ENCODE data around the gene C16orf78. TPM values are rescaled to one million over a fixed set of nuclear protein-coding genes. Genes with fewer than 3 reads are reported as not detected.

C16orf78 gene
- total and polyA plus RNA-seq, 2 of the 4 experiments (the other 2 are of a cell fraction) = not detected

GRCh38 chr16:49328325-49328724 is 45.3 kb upstream of the C16orf78 start:
- Histone ChIP-seq H3K56ac (ENCODE audit: extremely low read depth, insufficient read depth, low read length) (no peak overlapping the region), H3K27me3 (ENCODE audit: control insufficient read depth, insufficient read depth, low read length) (no peaks in the 10 kb centered on the region), H3K4me3 (ENCODE audit: insufficient read depth, low read depth, low read length) (no peak overlapping the region), H3K4ac (ENCODE audit: low read depth, low read length) (no peak overlapping the region), H3K9me1 (ENCODE audit: insufficient read depth, low read length) (no peaks in the 10 kb centered on the region), H3K9ac (ENCODE audit: low read depth, low read length) (no peak overlapping the region), H2BK120ac (ENCODE audit: low read depth, low read length) (no peak overlapping the region), H4K20me1 (ENCODE audit: insufficient read depth, low read length) (no peaks in the 10 kb centered on the region), H3K4me1 (ENCODE audit: control insufficient read depth, insufficient read depth, low read length) (no peaks in the 10 kb centered on the region), H4K8ac (ENCODE audit: low read depth in 2 of 2, low read length in 2 of 2) (no peak overlapping the region), H2BK20ac (ENCODE audit: low read depth, low read length) (no peak overlapping the region), H4K5ac (ENCODE audit: low read depth, low read length) (no peak overlapping the region), H3K14ac (replicated peaks; ENCODE audit: low read depth, low read length) (no peak overlapping the region), H4K91ac (ENCODE audit: insufficient read depth, low read depth, low read length) (no peak overlapping the region), H2BK15ac (ENCODE audit: low read depth, low read length) (no peak overlapping the region), H2AK5ac (ENCODE audit: low read depth, low read length) (no peak overlapping the region), H3K9me3 (ENCODE audit: control insufficient read depth, insufficient read depth, low read length) (no peaks in the 10 kb centered on the region), H3K27ac (ENCODE audit: insufficient read depth, low read length) (no peak overlapping the region), H2AK9ac (replicated peaks; ENCODE audit: low read depth, low read length, poor library complexity) (no peak overlapping the region), H3K18ac (ENCODE audit: low read depth, low read length) (no peak overlapping the region), H3K79me1 (ENCODE audit: low read depth in 1 of 2, low read length in 2 of 2) (no peaks in the 10 kb centered on the region), H3K4me2 (ENCODE audit: low read depth, low read length) (no peak overlapping the region), H2BK5ac (ENCODE audit: low read depth, low read length, poor library complexity, severe bottlenecking) (no peak overlapping the region), H3K23ac (ENCODE audit: low read depth, low read length) (no peak overlapping the region), H3K36me3 (ENCODE audit: control insufficient read depth, insufficient read depth, low read length) (no peaks in the 10 kb centered on the region), H2AFZ (replicated peaks; ENCODE audit: low read length, poor library complexity) (no peak overlapping the region)
- no peak for DNase-seq
- whole genome bisulfite sequencing, 2 experiments (ENCODE audit: extremely low coverage in 2 of 2, insufficient read length in 1 of 2) = 46% methylated on average over 2 of the region's 4 CpGs; no CpG with 5 or more reads in 1 of the 2 experiments
- in situ Hi-C loops (cut with MboI; ENCODE audit: low sequenced_read_pairs) = no loop called here
- BruUV-seq (replicated peaks) = no TSS peak
- intact Hi-C loops (cut with micrococcal nuclease) = no loop called here
- POLR2A ChIA-PET (ENCODE audit: unreplicated experiment) = no interaction called here
- dilution Hi-C loops (cut with HindIII; ENCODE audit: low sequenced_read_pairs, unreplicated experiment) = no loop called here
- no peak for TF ChIP-seq RFX5 (IDR thresholded peaks at IDR 0.05; ENCODE audit: low read depth, low read length)
- TF ChIP-seq, protein P1, sequence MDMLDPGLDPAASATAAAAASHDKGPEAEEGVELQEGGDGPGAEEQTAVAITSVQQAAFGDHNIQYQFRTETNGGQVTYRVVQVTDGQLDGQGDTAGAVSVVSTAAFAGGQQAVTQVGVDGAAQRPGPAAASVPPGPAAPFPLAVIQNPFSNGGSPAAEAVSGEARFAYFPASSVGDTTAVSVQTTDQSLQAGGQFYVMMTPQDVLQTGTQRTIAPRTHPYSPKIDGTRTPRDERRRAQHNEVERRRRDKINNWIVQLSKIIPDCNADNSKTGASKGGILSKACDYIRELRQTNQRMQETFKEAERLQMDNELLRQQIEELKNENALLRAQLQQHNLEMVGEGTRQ (IDR thresholded peaks at IDR 0.05; ENCODE audit: low read depth, low read length) = no peak
- no peak for TF ChIP-seq MAFK (IDR thresholded peaks at IDR 0.05; ENCODE audit: low read depth, low read length)
- TF ChIP-seq RCOR1 (IDR thresholded peaks at IDR 0.05; ENCODE audit: insufficient replicate concordance, low read length) = no peak
- TF ChIP-seq MAZ (IDR thresholded peaks at IDR 0.05; ENCODE audit: borderline replicate concordance, low read depth, low read length) = no peak
- TF ChIP-seq MXI1 (IDR thresholded peaks at IDR 0.05; ENCODE audit: borderline replicate concordance, low read depth, low read length) = no peak
- TF ChIP-seq CEBPB (IDR thresholded peaks at IDR 0.05; ENCODE audit: low read depth, low read length) = no peak
- TF ChIP-seq POLR2A (IDR thresholded peaks at IDR 0.05; ENCODE audit: low read depth, low read length) = no peak
- no peak for TF ChIP-seq RAD21 (IDR thresholded peaks at IDR 0.05; ENCODE audit: low read length)
- no peak for TF ChIP-seq ELK1 (IDR thresholded peaks at IDR 0.05; ENCODE audit: borderline replicate concordance, low read depth, low read length)
- TF ChIP-seq CHD1 (IDR thresholded peaks at IDR 0.05; ENCODE audit: low read depth, low read length) = no peak
- TF ChIP-seq NFE2L2 (IDR thresholded peaks at IDR 0.05; ENCODE audit: low read depth, low read length) = no peak
- no peak for TF ChIP-seq BHLHE40 (IDR thresholded peaks at IDR 0.05; ENCODE audit: low read depth, low read length)
- CTCF ChIA-PET = no interaction called here
- no peak for ATAC-seq (ENCODE audit: low read depth)
